OCI-LY3 (cell line): Measurements from ENCODE around the gene TRIM34.

ENCODE experiments used
- EZH2phosphoT487 ChIP-seq: fragments of 200-600 bp; shearing (Covaris generic); IDR thresholded peaks from 2 replicates; pipeline ENCODE4 v1.6.1; 2018; ENCODE audit warnings: antibody characterized with exemption, mixed run types, low read depth
- TF ChIP-seq, protein P1 (sequence below): fragments of 200-600, 300-600 bp; sonication (generic); IDR thresholded peaks from 2 replicates; pipeline ENCODE4 v1.5.1; 2014; ENCODE audit warnings: antibody characterized with exemption, low read length, low read depth

DNA sequence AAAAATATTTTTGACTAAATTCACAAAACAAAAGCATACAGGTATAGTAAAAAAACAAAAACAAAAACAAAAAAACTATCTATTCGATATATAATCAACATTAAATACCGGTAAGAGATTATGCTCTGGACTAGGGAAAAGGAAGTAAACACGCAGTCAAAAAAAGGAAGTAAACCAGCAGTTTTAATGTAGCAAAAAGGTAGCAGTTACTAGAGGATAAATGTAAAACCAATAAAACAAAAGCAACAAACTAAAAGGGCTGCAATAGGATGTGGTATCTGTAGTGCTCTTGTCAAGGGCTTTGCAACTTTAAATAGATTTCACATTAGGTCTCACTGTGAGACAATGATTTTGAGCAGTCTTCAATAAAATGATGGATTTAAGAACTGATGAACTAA, 67.2 kb downstream of the TRIM34 start:
- TF ChIP-seq, protein P1, sequence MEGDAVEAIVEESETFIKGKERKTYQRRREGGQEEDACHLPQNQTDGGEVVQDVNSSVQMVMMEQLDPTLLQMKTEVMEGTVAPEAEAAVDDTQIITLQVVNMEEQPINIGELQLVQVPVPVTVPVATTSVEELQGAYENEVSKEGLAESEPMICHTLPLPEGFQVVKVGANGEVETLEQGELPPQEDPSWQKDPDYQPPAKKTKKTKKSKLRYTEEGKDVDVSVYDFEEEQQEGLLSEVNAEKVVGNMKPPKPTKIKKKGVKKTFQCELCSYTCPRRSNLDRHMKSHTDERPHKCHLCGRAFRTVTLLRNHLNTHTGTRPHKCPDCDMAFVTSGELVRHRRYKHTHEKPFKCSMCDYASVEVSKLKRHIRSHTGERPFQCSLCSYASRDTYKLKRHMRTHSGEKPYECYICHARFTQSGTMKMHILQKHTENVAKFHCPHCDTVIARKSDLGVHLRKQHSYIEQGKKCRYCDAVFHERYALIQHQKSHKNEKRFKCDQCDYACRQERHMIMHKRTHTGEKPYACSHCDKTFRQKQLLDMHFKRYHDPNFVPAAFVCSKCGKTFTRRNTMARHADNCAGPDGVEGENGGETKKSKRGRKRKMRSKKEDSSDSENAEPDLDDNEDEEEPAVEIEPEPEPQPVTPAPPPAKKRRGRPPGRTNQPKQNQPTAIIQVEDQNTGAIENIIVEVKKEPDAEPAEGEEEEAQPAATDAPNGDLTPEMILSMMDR, result no peak
- no peak for TF ChIP-seq EZH2phosphoT487
